Neutrophil (primary cell): Measurements from ENCODE around the gene SRBD1.

ENCODE experiments used
- H3K27ac ChIP-seq: fragments of 200-600 bp; sonication (generic); 2 replicates; pipeline ENCODE4 v1.5.1; 2016; ENCODE audit warnings: mild to moderate bottlenecking, moderate library complexity
- H3K27me3 ChIP-seq: fragments of 200-600 bp; sonication (generic); 2 replicates; pipeline ENCODE4 v1.6.0; 2016; ENCODE audit warnings: mild to moderate bottlenecking
- H3K36me3 ChIP-seq: fragments of 200-600 bp; sonication (generic); 2 replicates; pipeline ENCODE4 v1.5.1; 2017
- H3K4me1 ChIP-seq, 2 experiments: fragments of 200-600 bp in 1 of 2; sonication (generic) in 1 of 2; 1 replicate in 1 of 2; 2 replicates in 1 of 2; pipeline versions ENCODE4 v1.5.1 to v1.6.1; 2013 to 2016; ENCODE audit warnings: low read depth in 1 of 2, low read length in 1 of 2, mild to moderate bottlenecking in 1 of 2, moderate library complexity in 1 of 2; ENCODE audit not compliant: control insufficient read depth in 1 of 2, insufficient read depth in 1 of 2
- H3K4me3 ChIP-seq, 2 experiments: fragments of 200-600 bp in 1 of 2; sonication (generic) in 1 of 2; 1 replicate in 1 of 2; 2 replicates in 1 of 2; pipeline ENCODE4 v1.5.1; 2013 to 2016; ENCODE audit warnings: low read depth in 1 of 2, low read length in 1 of 2, mild to moderate bottlenecking in 1 of 2, moderate library complexity in 1 of 2
- H3K9me3 ChIP-seq: fragments of 200-600 bp; sonication (generic); 2 replicates; pipeline ENCODE4 v1.5.1; 2016
- TF ChIP-seq, protein P1 (sequence below): fragments of 200-600 bp; sonication (generic); IDR thresholded peaks from 2 replicates; pipeline ENCODE4 v1.5.1; 2016; ENCODE audit warnings: antibody characterized with exemption

Gene SRBD1, protein sequence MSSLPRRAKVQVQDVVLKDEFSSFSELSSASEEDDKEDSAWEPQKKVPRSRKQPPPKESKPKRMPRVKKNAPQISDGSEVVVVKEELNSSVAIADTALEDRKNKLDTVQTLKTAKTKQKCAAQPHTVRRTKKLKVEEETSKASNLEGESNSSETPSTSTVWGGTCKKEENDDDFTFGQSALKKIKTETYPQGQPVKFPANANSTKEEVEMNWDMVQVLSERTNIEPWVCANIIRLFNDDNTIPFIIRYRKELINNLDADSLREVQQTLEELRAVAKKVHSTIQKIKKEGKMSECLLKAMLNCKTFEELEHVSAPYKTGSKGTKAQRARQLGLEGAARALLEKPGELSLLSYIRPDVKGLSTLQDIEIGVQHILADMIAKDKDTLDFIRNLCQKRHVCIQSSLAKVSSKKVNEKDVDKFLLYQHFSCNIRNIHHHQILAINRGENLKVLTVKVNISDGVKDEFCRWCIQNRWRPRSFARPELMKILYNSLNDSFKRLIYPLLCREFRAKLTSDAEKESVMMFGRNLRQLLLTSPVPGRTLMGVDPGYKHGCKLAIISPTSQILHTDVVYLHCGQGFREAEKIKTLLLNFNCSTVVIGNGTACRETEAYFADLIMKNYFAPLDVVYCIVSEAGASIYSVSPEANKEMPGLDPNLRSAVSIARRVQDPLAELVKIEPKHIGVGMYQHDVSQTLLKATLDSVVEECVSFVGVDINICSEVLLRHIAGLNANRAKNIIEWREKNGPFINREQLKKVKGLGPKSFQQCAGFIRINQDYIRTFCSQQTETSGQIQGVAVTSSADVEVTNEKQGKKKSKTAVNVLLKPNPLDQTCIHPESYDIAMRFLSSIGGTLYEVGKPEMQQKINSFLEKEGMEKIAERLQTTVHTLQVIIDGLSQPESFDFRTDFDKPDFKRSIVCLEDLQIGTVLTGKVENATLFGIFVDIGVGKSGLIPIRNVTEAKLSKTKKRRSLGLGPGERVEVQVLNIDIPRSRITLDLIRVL

DNA sequence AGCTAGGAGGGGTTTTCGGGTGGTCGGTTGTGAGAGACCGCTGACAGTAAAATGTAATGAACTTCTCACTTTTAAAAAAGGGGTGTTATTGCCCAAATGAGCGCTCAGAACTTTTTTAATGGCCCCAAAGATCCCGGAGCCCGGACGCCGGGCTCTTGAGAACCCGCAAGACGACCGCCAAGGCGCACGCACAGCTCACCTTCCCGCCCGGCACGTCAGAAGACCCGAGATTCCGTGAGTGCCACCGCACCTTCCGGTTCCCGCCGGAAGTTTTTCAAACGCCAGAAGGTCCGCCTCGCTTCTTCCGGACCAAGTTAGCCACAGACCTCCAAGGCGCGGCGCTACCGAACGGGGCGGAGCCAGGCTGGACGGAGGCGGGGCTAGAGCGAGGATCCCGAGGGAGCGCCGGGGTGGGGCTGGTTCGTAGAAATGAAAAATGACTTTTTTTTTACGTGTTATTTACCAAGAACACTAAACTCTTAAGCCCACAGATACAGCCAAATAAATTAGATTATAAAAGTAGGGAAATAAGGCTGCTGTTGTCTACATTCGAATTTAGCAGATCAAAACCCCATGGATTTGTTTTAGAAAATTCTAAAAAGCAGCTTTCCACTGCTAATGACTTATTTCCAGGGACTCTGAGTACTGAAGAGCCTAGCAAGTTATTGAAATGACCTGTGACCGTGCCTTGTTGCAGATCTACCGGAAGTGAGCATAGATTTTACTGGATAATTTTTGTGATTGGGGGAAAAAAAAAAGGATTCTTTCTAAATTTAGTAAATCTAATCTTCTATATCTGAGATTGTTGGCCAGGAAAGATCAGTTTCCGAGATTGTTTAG is at the start of gene SRBD1:
SRBD1 (minus strand) TSS at position 248 of the 840 bp plus-strand sequence. CDS start 5,826 bp downstream, outside the sequence.
- TF ChIP-seq, protein P1, sequence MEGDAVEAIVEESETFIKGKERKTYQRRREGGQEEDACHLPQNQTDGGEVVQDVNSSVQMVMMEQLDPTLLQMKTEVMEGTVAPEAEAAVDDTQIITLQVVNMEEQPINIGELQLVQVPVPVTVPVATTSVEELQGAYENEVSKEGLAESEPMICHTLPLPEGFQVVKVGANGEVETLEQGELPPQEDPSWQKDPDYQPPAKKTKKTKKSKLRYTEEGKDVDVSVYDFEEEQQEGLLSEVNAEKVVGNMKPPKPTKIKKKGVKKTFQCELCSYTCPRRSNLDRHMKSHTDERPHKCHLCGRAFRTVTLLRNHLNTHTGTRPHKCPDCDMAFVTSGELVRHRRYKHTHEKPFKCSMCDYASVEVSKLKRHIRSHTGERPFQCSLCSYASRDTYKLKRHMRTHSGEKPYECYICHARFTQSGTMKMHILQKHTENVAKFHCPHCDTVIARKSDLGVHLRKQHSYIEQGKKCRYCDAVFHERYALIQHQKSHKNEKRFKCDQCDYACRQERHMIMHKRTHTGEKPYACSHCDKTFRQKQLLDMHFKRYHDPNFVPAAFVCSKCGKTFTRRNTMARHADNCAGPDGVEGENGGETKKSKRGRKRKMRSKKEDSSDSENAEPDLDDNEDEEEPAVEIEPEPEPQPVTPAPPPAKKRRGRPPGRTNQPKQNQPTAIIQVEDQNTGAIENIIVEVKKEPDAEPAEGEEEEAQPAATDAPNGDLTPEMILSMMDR, result peak; percentile 40
- peak within 1 kb of the TSS; percentile 77 for H3K27ac ChIP-seq
- peaks cover 13 to 18% of the 10 kb centered on the region in 2 experiments for H3K4me1 ChIP-seq
- H3K9me3 ChIP-seq, result no peaks in the 10 kb centered on the region
- no peaks in the 10 kb centered on the region for H3K27me3 ChIP-seq
- no peaks in the 10 kb centered on the region for H3K36me3 ChIP-seq
- peak within 1 kb of the TSS; percentile 76 to 94 for H3K4me3 ChIP-seq

DNA sequence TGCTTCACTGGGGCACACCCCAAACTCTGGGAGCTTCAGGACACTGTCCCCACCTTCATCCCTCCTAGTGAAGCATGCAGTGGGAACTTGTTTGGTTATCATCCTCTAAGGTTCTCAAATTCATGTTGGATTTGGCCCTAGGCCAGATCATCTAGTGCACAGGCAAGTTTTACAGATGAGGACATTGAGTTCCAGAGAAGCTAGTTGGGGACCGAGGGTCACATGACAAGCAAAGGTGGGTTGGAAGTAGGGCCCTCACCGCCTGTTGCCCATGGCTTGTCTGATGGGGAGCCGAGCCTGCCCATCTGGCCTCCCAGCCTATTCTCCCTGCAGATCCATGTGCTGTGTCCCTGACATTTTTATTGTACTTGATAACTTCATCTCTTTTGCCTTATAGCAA is 43.2 kb upstream of the SRBD1 start:
- TF ChIP-seq, protein P1, result no peak
- Histone ChIP-seq H3K27me3 (peaks cover 34% of the 10 kb centered on the region), H3K4me3 (no peak overlapping the region), H3K27ac (no peak overlapping the region), H3K36me3 (no peaks in the 10 kb centered on the region), H3K9me3 (no peaks in the 10 kb centered on the region), H3K4me1 (peaks cover 16 to 23% of the 10 kb centered on the region in 2 experiments)

DNA sequence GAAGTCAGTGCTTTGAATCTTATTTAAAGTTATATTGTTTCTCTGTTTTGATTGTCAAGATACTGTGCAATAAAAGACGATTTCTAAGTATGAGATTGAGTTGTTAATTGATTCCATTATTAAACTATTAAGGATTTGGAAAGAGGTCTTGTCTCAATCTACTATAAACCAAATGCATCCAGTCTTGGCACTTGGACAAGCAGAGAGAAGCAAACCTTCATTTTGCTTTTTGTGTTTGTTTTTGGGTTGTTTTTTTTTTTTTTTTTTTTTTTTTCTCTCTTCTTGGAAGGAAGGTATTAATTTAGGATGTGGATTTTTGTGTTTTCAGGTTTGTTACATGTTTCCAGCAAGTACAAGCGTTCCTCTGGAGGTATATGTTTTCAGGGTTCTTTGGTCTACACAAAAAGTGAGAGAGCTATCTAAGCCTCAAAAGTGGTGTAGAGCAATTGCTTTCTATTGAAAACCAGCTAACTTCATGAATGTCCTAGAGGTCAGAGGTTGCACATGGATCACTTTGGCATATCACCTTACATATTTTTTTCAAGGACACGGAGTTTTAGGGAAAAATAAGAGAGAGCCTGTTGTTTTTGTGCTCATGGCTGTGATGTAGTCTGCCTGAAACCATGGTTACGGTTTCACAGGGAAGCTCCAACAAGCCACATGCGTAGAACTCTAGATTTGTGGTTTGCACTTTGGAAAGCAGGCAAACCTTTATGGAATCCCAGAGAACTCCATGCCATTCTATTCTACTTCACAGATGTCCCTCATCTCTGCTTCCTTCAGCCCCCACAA is 42.3 kb upstream of the SRBD1 start:
- Histone ChIP-seq H3K4me1 (peaks cover 16 to 24% of the 10 kb centered on the region in 2 experiments), H3K4me3 (no peak overlapping the region), H3K27me3 (peaks cover 35% of the 10 kb centered on the region), H3K36me3 (no peaks in the 10 kb centered on the region), H3K27ac (no peak overlapping the region), H3K9me3 (no peaks in the 10 kb centered on the region)
- TF ChIP-seq, protein P1, result no peak

DNA sequence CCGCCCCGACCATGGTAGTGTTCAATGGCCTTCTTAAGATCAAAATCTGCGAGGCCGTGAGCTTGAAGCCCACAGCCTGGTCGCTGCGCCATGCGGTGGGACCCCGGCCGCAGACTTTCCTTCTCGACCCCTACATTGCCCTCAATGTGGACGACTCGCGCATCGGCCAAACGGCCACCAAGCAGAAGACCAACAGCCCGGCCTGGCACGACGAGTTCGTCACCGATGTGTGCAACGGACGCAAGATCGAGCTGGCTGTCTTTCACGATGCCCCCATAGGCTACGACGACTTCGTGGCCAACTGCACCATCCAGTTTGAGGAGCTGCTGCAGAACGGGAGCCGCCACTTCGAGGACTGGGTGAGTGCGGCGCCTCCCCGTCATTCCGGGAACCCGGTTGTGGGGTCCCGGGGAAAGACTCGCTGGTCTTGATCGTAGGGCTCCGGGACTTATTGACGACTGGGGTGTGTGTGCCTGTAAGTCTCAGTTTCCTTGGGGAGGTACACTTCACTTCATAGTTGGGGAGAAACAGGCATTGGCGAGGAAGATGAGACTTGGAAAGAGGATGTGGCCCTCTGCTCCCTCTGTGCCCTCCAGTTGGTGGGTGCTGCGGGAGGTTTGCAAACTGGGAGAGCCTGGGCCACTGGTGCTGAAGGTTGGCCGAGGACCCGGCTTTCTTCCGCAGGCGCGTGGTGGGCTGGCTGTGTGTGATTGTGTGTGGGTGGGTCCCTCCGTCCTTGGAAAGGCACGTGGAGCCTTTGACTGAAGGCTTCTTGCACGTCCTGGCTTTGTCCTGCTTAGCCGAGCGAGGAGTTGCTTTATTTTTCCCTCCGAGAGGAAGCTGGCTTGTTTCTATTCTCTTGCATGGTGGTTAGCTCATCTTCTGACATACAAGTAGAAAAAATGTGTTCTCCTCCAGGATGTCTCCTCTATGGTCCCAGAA is 41.3 kb upstream of the SRBD1 start:
- Histone ChIP-seq H3K9me3 (no peaks in the 10 kb centered on the region), H3K4me3 (peak overlapping the region; percentile 89 to 95), H3K36me3 (no peaks in the 10 kb centered on the region), H3K4me1 (peaks cover 16 to 24% of the 10 kb centered on the region in 2 experiments), H3K27ac (no peak overlapping the region), H3K27me3 (peaks cover 35% of the 10 kb centered on the region)
- TF ChIP-seq, protein P1, result no peak
